Mesendoderm (in vitro differentiated cells): ENCODE data around the gene RPL13.

Experiments used
- DNase-seq: peaks from one replicate; pipeline ENCODE4 v3.0.0; 2013
- H2AK5ac ChIP-seq: 2 replicates; pipeline ENCODE4 v1.6.1; 2013; ENCODE audit warnings: low read length, inconsistent platforms
- H2BK120ac ChIP-seq: 2 replicates; pipeline ENCODE4 v1.6.1; 2013; ENCODE audit warnings: low read depth, mild to moderate bottlenecking, low read length, moderate library complexity, mixed read lengths
- H2BK15ac ChIP-seq: replicated peaks from 2 replicates; pipeline ENCODE4 v1.6.1; 2013; ENCODE audit warnings: low read depth, mild to moderate bottlenecking, moderate library complexity
- H2BK5ac ChIP-seq: 2 replicates; pipeline ENCODE4 v1.6.1; 2013; ENCODE audit warnings: low read length, inconsistent platforms
- H3K18ac ChIP-seq: 2 replicates; pipeline ENCODE4 v1.6.1; 2013; ENCODE audit warnings: mild to moderate bottlenecking, low read length, mixed read lengths
- H3K23ac ChIP-seq: one replicate; pipeline ENCODE4 v1.6.1; 2013; ENCODE audit warnings: low read length
- H3K27ac ChIP-seq: 2 replicates; pipeline ENCODE4 v1.5.1; 2013; ENCODE audit warnings: low read depth, mild to moderate bottlenecking, inconsistent platforms, low read length, moderate library complexity
- H3K27me3 ChIP-seq: 2 replicates; pipeline ENCODE4 v1.6.1; 2013; ENCODE audit warnings: low read length, control low read depth, mild to moderate bottlenecking, inconsistent platforms; ENCODE audit not compliant: insufficient read depth, poor library complexity
- H3K36me3 ChIP-seq: 2 replicates; pipeline ENCODE4 v1.6.1; 2013; ENCODE audit warnings: low read length, inconsistent platforms; ENCODE audit not compliant: control insufficient read depth, insufficient read depth
- H3K4ac ChIP-seq: one replicate; pipeline ENCODE4 v1.6.1; 2013; ENCODE audit warnings: low read depth, mild to moderate bottlenecking, low read length, moderate library complexity
- H3K4me1 ChIP-seq: 2 replicates; pipeline ENCODE4 v1.6.1; 2013; ENCODE audit warnings: low read depth, low read length, inconsistent platforms; ENCODE audit not compliant: control insufficient read depth
- H3K4me2 ChIP-seq: 2 replicates; pipeline ENCODE4 v1.6.1; 2013; ENCODE audit warnings: low read length
- H3K4me3 ChIP-seq: 2 replicates; pipeline ENCODE4 v1.5.1; 2013; ENCODE audit warnings: mild to moderate bottlenecking, low read length
- H3K56ac ChIP-seq: one replicate; pipeline ENCODE4 v1.6.1; 2013; ENCODE audit warnings: low read length
- H3K79me1 ChIP-seq: 2 replicates; pipeline ENCODE4 v1.6.1; 2013; ENCODE audit warnings: low read length, inconsistent platforms
- H3K79me2 ChIP-seq: 2 replicates; pipeline ENCODE4 v1.6.1; 2013; ENCODE audit warnings: mild to moderate bottlenecking, low read length; ENCODE audit not compliant: control insufficient read depth, insufficient read depth
- H3K9ac ChIP-seq: 2 replicates; pipeline ENCODE4 v1.6.1; 2013; ENCODE audit warnings: low read length, inconsistent platforms
- H4K5ac ChIP-seq: one replicate; pipeline ENCODE4 v1.6.1; 2013; ENCODE audit warnings: low read length
- H4K8ac ChIP-seq: one replicate; pipeline ENCODE4 v1.6.1; 2013; ENCODE audit warnings: low read depth, mild to moderate bottlenecking, control low read depth, low read length, moderate library complexity
- WGBS: extraction: QIAGEN DNeasy Blood & Tissue Kit; methylation state at CpG from one replicate; pipeline ENCODE4 v1.1.7; 2013; ENCODE audit warnings: low lambda C conversion rate, missing lambda C conversion rate; ENCODE audit not compliant: insufficient coverage; ENCODE audit errors: extremely low coverage; 5-methylcytosine and 5-hydroxymethylcytosine counted together

Gene RPL13

GRCh38 chr16:89531821-89532526 is 28.5 kb upstream of the RPL13 start:
- no peak overlapping the region for H3K9ac ChIP-seq
- no peak for DNase-seq
- peaks cover 22% of the 10 kb centered on the region for H3K36me3 ChIP-seq
- H3K56ac ChIP-seq = no peak overlapping the region
- H3K23ac ChIP-seq = no peak overlapping the region
- no peak overlapping the region for H4K5ac ChIP-seq
- H3K27me3 ChIP-seq = no peaks in the 10 kb centered on the region
- no CpG with 5 or more reads among the region's 31 CpGs for WGBS
- H3K18ac ChIP-seq = no peak overlapping the region
- H3K4me2 ChIP-seq = no peak overlapping the region
- no peak overlapping the region for H3K4ac ChIP-seq
- H2BK15ac ChIP-seq = no peak overlapping the region
- no peak overlapping the region for H3K4me3 ChIP-seq
- no peaks in the 10 kb centered on the region for H3K79me2 ChIP-seq
- H2AK5ac ChIP-seq = no peak overlapping the region
- peaks cover 5% of the 10 kb centered on the region for H3K79me1 ChIP-seq
- H2BK120ac ChIP-seq = no peak overlapping the region
- no peaks in the 10 kb centered on the region for H3K4me1 ChIP-seq
- no peak overlapping the region for H3K27ac ChIP-seq
- no peak overlapping the region for H2BK5ac ChIP-seq
- H4K8ac ChIP-seq = no peak overlapping the region

GRCh38 chr16:89534252-89534756 is 26.2 kb upstream of the RPL13 start:
- no peaks in the 10 kb centered on the region for H3K4me1 ChIP-seq
- H3K23ac ChIP-seq = no peak overlapping the region
- H2AK5ac ChIP-seq = no peak overlapping the region
- H3K9ac ChIP-seq = no peak overlapping the region
- no peak overlapping the region for H2BK15ac ChIP-seq
- H2BK120ac ChIP-seq = no peak overlapping the region
- no peak overlapping the region for H3K56ac ChIP-seq
- no peak overlapping the region for H3K27ac ChIP-seq
- no peak overlapping the region for H3K18ac ChIP-seq
- H2BK5ac ChIP-seq = no peak overlapping the region
- no CpG with 5 or more reads among the region's 11 CpGs for WGBS
- peaks cover 21% of the 10 kb centered on the region for H3K36me3 ChIP-seq
- no peak overlapping the region for H3K4ac ChIP-seq
- DNase-seq = no peak
- H4K8ac ChIP-seq = no peak overlapping the region
- H4K5ac ChIP-seq = no peak overlapping the region
- H3K4me2 ChIP-seq = no peak overlapping the region
- no peaks in the 10 kb centered on the region for H3K27me3 ChIP-seq
- peaks cover 5% of the 10 kb centered on the region for H3K79me1 ChIP-seq
- H3K79me2 ChIP-seq = no peaks in the 10 kb centered on the region
- no peak overlapping the region for H3K4me3 ChIP-seq

- no peaks in the 10 kb centered on the region for H3K27me3 ChIP-seq
These were observed 24.1 kb upstream of the RPL13 start for GRCh38 chr16:89536371-89536770.

GRCh38 chr16:89536886-89537548 is 23.5 kb upstream of the RPL13 start:
- no peak overlapping the region for H3K9ac ChIP-seq
- peaks cover 5% of the 10 kb centered on the region for H3K79me1 ChIP-seq
- no peak overlapping the region for H3K27ac ChIP-seq
- H3K27me3 ChIP-seq = no peaks in the 10 kb centered on the region
- whole genome bisulfite sequencing = no CpG with 5 or more reads among the region's 36 CpGs
- DNase-seq = no peak
- no peaks in the 10 kb centered on the region for H3K79me2 ChIP-seq
- H2BK120ac ChIP-seq = no peak overlapping the region
- H2BK5ac ChIP-seq = no peak overlapping the region
- H3K4ac ChIP-seq = no peak overlapping the region
- H3K4me2 ChIP-seq = no peak overlapping the region
- no peak overlapping the region for H4K5ac ChIP-seq
- H3K18ac ChIP-seq = no peak overlapping the region
- H3K36me3 ChIP-seq = peaks cover 14% of the 10 kb centered on the region
- H3K23ac ChIP-seq = no peak overlapping the region
- H2AK5ac ChIP-seq = no peak overlapping the region
- H4K8ac ChIP-seq = no peak overlapping the region
- no peaks in the 10 kb centered on the region for H3K4me1 ChIP-seq
- H2BK15ac ChIP-seq = no peak overlapping the region
- H3K56ac ChIP-seq = no peak overlapping the region
- no peak overlapping the region for H3K4me3 ChIP-seq

More at GRCh38 chr16:89536371-89536770, 24.1 kb upstream of the RPL13 start:
- DNase-seq = no peak
- H3K4me2 ChIP-seq = no peak overlapping the region
- no peak overlapping the region for H3K27ac ChIP-seq
- H3K36me3 ChIP-seq = peaks cover 16% of the 10 kb centered on the region
- no peak overlapping the region for H2BK120ac ChIP-seq
- H3K4me3 ChIP-seq = no peak overlapping the region
- H3K18ac ChIP-seq = no peak overlapping the region
- peaks cover 5% of the 10 kb centered on the region for H3K79me1 ChIP-seq
- H3K56ac ChIP-seq = no peak overlapping the region
- no peaks in the 10 kb centered on the region for H3K79me2 ChIP-seq
- H2AK5ac ChIP-seq = no peak overlapping the region
- H4K8ac ChIP-seq = no peak overlapping the region
- no peak overlapping the region for H4K5ac ChIP-seq
- H2BK5ac ChIP-seq = no peak overlapping the region
- no peak overlapping the region for H3K9ac ChIP-seq
- no peak overlapping the region for H2BK15ac ChIP-seq
- H3K4ac ChIP-seq = no peak overlapping the region
- WGBS = no CpG with 5 or more reads among the region's 24 CpGs
- no peaks in the 10 kb centered on the region for H3K4me1 ChIP-seq
- no peak overlapping the region for H3K23ac ChIP-seq

- H3K9ac ChIP-seq = no peak overlapping the region
- no peak overlapping the region for H2BK120ac ChIP-seq
- H3K4me2 ChIP-seq = no peak overlapping the region
- H3K27me3 ChIP-seq = no peaks in the 10 kb centered on the region
- H3K27ac ChIP-seq = no peak overlapping the region
- H3K79me2 ChIP-seq = no peaks in the 10 kb centered on the region
- H3K4me3 ChIP-seq = no peak overlapping the region
- no peak overlapping the region for H2BK5ac ChIP-seq
- H3K18ac ChIP-seq = no peak overlapping the region
- no peak for DNase-seq
- H3K4ac ChIP-seq = no peak overlapping the region
- no peak overlapping the region for H2AK5ac ChIP-seq
- H3K79me1 ChIP-seq = peaks cover 5% of the 10 kb centered on the region
- peaks cover 12% of the 10 kb centered on the region for H3K36me3 ChIP-seq
- no peak overlapping the region for H3K23ac ChIP-seq
- WGBS = no CpG with 5 or more reads among the region's 7 CpGs
- H4K5ac ChIP-seq = no peak overlapping the region
- no peak overlapping the region for H2BK15ac ChIP-seq
- H3K4me1 ChIP-seq = no peaks in the 10 kb centered on the region
- H4K8ac ChIP-seq = no peak overlapping the region
- no peak overlapping the region for H3K56ac ChIP-seq
These were observed 22.9 kb upstream of the RPL13 start for GRCh38 chr16:89537549-89537925.
